HG02642 (cell line): ENCODE measurements around the gene FCHO2.
"Not testable (repeated sequence)": the region's sequence is repeated elsewhere in the genome, so short reads cannot be mapped to it uniquely, and the experiment has no call there.

Experiments
- ATAC-seq: cut with Tn5 transposase; IDR thresholded peaks from one replicate; pipeline ENCODE4 v1.9.1; 2021; ENCODE audit warnings: mild to moderate bottlenecking; ENCODE audit not compliant: unreplicated experiment, poor library complexity

The FCHO2 gene, protein sequence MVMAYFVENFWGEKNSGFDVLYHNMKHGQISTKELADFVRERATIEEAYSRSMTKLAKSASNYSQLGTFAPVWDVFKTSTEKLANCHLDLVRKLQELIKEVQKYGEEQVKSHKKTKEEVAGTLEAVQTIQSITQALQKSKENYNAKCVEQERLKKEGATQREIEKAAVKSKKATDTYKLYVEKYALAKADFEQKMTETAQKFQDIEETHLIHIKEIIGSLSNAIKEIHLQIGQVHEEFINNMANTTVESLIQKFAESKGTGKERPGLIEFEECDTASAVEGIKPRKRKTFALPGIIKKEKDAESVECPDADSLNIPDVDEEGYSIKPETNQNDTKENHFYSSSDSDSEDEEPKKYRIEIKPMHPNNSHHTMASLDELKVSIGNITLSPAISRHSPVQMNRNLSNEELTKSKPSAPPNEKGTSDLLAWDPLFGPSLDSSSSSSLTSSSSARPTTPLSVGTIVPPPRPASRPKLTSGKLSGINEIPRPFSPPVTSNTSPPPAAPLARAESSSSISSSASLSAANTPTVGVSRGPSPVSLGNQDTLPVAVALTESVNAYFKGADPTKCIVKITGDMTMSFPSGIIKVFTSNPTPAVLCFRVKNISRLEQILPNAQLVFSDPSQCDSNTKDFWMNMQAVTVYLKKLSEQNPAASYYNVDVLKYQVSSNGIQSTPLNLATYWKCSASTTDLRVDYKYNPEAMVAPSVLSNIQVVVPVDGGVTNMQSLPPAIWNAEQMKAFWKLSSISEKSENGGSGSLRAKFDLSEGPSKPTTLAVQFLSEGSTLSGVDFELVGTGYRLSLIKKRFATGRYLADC

GRCh38 chr5:72955768-72956323 is at the start of gene FCHO2:
TSS of gene FCHO2 (plus strand) at chr5:72956041. CDS start at chr5:72956097, 56 bp downstream.
- ATAC-seq: peak; percentile 97

- no peak for ATAC-seq
Measured at GRCh38 chr5:72906806-72907205, 49.0 kb upstream of the FCHO2 start.

DNA sequence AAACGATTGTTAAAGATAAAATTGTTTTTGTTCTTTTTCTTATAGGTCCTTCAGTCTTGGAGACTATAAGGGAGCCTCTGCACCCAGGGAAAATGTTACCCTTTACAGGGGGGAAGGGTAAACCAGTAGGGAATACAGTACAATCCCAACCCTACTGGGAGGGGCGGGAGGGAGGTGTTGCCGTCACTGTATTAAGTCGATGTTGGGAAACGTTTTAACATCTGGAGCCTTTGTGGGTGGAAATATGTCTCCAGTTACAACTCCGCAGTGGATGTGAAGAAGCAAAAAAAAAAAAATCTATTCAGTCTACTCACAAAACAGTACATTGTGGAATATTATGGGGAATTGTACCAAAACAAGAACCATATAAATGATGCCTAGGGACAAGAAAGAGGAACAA is 47.2 kb upstream of the FCHO2 start:
- no peak for ATAC-seq

GRCh38 chr5:72917371-72917776 is 38.5 kb upstream of the FCHO2 start:
- no peak for ATAC-seq

DNA sequence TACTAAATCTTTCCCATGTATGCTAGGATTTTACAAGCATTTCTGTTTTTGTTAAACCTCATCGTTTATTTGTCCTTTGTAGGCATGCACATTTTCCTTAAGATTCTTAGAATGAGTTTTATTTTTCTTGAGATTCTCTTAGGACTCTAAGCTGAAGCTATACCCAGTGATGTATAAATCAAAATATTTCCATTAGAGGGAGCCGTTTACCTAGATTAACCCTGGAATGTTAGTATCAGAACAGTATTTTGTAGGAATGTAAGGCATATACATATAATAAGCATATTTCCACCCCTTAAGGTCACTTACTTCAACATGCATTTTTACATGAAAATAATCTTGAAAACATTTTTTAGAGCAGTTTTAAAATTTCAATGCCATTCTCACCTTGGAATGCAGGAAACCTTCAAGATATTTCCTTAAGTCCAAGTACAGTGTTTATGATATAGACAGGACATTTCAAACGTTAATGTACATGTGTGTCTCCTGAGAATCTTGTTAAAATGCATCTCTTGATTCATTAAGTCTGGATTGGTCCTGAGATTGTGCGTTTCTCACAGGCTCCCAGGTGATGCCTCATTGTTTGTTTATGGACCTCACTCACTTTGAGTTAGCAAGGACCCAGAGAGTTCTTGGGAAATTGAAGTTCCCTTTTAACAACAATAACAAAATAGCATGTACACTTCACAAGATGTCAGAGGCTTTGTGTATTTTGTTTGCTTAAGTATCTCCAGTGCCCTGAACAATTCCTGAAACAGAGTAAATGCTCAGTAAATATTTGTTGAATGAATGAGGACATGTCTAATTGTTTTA is 34.9 kb upstream of the FCHO2 start:
- no peak for ATAC-seq

DNA sequence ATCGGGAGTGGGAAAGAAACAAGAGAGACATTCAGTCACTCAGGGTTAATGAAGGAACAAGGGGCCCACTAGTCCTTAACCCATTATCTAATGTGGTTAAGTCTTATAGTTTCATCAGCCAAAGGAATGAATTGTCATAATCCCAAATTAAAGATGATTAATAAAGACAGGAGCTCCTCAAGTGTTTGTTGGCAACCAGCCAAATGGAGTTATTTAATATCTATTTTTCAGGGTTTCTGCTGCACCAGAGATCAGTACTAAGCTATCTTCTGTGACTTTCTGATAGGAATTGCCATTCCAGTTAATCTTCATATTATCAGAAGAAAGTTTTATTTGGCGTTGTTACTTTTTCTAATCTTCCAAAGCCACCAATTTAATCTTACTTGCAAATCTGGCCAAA is 34.0 kb upstream of the FCHO2 start:
- ATAC-seq: no peak

DNA sequence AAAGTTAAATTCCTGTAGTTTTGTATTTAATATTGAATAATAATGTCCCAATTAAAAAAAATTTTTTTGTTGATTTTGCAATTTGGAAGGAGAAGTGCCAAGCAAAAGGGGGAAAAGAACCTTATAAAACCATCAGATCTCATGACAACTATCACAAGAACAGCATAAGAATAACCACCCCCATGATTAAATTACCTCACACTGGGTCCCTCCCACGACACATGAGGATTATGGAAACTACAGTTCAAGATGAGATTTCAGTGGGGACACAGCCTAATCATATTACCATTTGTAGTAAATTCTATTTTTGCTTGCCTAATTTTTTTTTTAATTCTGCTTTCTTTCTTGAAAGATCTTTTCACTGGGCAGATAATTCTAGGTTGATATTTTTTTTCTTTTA is 33.4 kb upstream of the FCHO2 start:
- ATAC-seq: no peak

DNA sequence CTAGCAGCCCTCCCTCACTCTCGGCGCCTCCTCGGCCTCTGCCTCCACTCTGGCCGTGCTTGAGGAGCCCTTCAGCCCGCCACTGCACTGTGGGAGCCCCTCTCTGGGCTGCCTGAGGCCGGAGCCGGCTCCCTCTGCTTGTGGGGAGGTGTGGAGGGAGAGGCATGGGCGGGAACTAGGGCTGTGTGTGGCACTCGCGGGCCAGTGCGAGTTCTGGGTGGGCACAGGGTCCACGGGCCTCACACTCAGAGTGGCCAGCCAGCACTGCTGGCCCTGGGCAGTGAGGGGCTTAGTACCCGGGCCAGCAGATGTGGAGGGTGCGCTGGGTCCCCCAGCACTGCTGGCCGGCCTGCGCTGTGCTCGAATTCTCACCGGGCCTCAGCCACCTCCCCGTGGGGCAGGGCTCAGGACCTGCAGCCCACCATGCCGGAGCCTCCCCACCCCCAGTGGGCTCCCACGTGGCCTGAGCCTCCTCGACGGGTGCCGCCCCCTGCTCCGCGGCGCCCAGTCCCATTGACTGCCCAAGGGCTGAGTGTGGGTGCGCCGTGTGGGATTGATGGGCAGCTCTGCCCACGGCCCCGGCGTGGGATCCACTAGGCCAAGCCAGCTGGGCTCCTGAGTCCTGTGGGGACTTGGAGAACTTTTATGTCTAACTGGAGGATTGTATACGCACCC is 30.4 kb upstream of the FCHO2 start:
- no peak for ATAC-seq

DNA sequence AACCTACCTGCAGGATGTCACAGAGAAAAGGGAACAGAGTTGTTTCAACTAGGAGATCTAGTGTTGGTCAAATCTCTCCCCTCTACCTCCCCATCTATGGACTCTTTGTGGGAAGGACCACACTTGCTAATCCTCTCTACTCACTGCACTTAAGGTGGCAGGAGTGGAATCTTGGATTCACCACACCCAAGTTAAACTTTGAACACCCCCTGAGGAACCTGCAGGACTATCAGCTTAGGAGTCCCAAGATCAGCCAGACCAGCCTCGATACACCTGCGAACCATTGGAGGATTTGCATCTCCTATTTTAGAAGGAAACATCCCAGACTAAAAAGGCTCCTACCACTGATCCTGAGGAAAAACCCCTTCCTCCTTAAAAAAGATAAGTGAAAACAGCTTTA is 23.2 kb upstream of the FCHO2 start:
- ATAC-seq: not testable (repeated sequence)

DNA sequence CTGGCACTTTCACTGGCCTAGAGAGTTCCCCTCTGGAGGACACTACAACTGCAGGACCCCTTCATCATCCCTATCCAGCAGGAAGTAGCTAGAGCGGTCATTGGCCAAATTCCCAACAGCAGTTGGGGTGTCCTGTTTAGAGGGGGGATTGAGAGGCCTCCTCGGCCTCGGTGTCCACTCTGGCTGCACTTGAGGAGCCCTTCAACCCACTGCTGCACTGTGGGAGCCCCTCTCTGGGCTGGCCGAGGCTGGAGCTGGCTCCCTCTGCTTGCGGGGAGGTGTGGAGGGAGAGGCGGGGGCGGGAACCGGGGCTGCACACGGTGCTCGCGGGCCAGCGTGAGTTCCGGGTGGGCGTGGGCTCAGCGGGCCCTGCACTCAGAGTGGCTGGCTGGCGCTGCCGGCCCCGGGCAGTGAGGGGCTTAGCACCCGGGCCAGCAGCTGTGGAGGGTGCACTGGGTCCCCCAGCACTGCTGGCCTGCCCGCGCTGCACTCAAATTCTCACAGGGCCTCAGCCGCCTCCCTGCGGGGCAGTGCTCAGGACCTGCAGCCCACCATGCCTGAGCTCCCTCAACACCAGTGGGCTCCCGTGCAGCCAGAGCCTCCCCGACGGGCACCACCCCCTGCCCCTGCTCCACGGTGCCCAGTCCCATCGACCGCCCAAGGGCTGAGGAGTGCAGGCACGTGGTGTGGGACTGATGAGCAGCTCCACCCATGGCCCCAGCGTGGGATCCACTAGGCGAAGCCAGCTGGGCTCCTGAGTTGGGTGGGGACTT is 20.7 kb upstream of the FCHO2 start:
- not testable (repeated sequence) for ATAC-seq

GRCh38 chr5:72936893-72937292 is 18.9 kb upstream of the FCHO2 start:
- no peak for ATAC-seq

- no peak for ATAC-seq
Measured at GRCh38 chr5:72937517-72938061, 18.3 kb upstream of the FCHO2 start.

DNA sequence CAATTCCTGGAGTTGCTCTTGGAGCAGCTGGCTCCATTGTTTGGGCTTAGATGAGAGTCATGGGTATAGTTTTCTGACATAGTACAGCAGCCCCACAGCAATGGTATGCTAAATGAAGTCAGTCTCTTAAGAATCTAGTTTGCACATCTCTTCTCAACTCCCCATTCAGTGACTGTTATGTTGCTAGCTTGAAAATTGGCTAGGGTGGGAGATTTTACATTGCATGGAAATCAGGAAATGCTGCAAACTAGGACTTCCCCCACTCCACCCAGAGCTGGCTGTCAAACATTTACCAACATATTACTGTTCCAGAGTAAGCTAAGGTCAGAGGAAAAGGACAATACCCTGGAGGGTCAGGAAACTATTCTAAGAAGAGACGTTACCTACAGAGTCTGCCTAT is 17.6 kb upstream of the FCHO2 start:
- no peak for ATAC-seq

GRCh38 chr5:72940082-72940481 is 15.8 kb upstream of the FCHO2 start:
- ATAC-seq: no peak

- ATAC-seq: no peak
Measured at GRCh38 chr5:72943307-72943706, 12.5 kb upstream of the FCHO2 start.

DNA sequence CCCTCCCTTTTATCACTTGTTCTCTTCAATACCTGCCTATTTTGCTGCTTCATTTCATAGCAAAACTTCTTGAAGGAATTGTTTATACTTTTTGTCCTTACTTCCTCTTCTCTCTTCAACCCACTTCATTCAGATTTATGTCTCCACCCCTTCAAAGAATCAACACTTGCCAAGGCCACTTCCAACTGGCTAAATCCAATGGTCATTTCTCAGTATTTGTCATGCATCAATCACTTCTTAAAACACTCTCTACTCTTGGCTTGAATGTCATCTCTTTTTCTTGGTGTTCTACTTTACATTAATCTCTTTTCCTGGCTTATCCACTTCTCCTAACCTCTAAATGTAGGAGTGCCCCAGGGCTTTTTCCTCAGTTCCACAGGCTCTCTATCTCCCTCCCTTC is 8.3 kb upstream of the FCHO2 start:
- no peak for ATAC-seq

GRCh38 chr5:72949481-72949880 is 6.4 kb upstream of the FCHO2 start:
- no peak for ATAC-seq

DNA sequence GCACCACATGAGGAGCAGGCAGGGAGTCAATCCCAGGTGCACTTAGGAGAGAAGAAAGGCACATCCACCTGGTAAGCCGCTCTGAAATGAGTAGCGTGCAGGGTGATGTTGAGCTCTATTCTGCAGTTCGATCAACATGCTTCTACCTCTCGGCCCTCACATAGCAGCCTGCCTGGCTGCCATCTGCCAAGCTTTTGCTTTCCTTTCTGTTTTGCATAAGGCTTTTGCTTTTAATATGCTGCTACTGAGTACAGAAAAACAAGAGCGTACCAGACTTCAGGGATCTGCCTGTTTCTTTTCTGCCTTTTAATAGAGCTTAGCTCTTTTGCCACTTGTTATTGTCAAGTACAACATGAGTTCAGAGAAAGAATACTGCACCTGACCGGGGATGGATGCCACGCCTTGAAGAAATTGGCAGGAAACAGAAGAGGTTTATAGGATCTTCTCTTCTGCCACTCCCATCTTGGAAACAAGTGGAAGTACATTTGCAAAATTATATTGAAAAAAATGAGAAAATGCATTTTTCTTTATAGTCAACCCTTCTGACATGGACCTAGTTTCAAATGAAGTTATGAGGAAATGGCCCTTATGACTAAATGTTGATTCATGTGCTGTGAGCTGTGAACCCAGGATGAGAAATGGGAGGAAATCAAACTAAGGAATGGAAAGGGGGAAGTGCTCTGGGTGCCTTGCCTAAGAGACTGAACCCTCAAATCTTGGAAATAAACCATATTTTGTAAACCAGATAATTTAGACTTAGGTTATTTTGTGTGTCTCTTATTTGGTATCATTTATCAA is 4.0 kb upstream of the FCHO2 start:
- ATAC-seq: no peak
